DMS114 treated with DMSO at 0.1 percent for 48 hours (cell line): ENCODE results near the gene THAP7.
"Not testable (repeated sequence)": the region's sequence is repeated elsewhere in the genome, so short reads cannot be mapped to it uniquely, and the experiment has no call there.

ENCODE experiments used
- DNase-seq: peaks from one replicate; lab custom pipeline; 2025; ENCODE audit not compliant: unreplicated experiment; lab: John Stamatoyannopoulos, UW

The THAP7 gene

DNA sequence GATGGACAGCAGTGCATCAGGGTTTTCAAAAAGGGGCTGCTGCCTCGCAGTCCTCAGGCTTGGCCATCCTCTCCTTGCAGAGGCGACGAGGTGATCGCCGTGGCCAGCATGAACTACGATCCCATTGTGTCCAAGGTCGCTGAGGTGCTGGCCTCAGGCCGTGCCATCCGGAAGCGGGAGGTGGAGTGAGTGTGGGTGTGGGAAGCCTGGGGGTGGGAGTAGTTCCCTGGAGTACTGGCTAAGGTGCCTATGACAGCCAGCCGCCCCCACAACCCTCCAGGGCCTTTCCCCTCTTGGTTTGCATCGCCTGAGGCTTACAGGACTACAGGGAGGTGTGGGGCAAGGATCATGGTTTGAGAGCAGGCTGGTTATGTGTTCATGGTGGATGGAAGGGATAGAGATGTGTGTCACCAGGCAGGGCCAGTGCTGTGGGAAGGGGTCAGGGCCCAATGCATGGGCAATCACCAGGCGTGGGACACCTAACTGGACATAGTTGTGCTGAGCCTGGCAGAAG, 21.9 kb downstream of the THAP7 start:
- no peak for DNase-seq

DNA sequence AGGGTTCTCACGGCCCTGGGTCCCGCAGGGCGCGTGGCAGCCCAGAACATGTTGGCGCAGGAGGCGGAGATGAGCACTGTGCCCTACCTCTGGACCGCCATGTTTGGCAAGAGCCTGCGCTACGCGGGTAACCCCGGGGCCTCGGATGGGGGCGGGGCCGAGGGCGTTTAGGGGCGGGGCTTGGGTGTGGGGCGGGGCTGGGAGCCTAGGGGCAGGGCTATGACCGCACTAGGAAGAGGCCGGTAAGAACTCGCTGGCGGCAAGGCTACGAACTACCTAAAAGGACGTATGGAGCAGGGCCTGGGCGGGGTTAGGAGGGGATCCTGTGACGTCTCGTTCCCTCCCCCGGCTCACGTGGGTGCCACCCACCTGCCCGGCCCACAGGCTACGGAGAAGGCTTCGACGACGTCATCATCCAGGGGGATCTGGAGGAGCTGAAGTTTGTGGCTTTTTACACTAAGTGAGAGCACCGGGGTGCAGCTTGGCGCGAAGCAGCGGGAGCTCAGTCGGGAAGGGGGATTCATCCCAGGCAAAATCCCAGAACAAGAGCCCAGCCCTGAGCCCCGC, 22.6 kb downstream of the THAP7 start:
- DNase-seq: no peak

- DNase-seq: no peak
These were observed 23.5 kb downstream of the THAP7 start for GRCh38 chr22:20978419-20978818.

DNA sequence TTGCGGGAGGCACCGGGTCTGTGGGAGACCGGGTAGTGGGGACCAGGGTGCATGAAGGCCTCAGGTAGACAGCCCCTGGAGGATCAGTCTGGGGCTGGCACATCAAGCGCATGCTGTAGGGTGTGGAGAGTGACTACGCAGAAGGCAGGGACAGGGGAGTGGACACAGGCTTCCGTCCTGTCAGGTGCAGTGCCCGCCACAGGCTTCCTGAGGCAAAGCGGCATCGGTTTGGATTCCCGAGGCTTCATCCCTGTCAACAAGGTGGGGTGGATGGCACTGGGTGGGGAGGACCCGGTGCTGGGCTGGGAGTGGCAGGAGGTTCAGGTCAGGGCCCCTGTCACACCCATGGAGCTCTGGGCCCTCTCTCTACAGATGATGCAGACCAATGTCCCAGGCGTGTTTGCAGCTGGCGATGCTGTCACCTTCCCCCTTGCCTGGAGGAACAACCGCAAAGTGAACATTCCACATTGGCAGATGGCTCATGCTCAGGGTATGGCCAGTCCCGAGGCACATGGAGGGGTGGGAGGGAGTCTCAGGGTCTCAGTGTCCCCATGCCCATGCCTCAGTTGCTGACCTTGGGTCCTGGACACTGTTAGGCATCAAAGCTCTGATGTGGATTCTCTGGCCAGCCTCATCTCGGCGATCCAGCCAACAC, 24.3 kb downstream of the THAP7 start:
- no peak for DNase-seq

GRCh38 chr22:20977019-20977418, 24.9 kb downstream of the THAP7 start:
- DNase-seq: no peak

- DNase-seq: no peak
These were observed 25.5 kb downstream of the THAP7 start for GRCh38 chr22:20976291-20976877.

- no peak for DNase-seq
These were observed 26.2 kb downstream of the THAP7 start for GRCh38 chr22:20975541-20976290.

GRCh38 chr22:20974336-20974955, 27.5 kb downstream of the THAP7 start:
- DNase-seq: no peak

DNA sequence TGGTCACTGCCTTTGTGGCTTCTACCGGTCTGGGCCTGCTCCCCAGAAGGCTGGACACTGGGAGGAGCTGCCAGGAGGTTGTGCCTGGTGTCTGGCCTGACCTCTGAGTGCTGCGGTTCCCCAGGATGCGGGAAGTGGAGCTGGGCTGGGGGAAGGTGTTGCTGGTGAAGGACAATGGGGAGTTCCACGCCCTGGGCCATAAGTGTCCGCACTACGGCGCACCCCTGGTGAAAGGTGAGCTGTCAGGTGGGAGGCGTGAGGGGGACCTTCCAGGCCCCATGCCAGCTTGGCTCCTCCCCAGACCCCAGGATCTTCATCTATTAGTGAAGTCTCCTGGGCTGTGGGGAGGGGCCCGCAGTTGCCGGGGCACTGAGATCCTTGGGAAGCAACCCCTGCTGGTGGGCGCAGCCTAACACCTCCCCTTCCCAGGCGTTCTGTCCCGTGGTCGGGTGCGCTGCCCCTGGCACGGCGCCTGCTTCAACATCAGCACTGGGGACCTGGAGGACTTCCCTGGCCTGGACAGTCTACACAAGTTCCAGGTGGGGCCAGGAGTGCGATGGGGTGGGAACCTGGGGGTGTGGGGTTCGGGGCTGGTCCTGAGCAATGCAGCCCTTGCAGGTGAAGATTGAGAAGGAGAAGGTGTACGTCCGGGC, 28.2 kb downstream of the THAP7 start:
- no peak for DNase-seq

DNA sequence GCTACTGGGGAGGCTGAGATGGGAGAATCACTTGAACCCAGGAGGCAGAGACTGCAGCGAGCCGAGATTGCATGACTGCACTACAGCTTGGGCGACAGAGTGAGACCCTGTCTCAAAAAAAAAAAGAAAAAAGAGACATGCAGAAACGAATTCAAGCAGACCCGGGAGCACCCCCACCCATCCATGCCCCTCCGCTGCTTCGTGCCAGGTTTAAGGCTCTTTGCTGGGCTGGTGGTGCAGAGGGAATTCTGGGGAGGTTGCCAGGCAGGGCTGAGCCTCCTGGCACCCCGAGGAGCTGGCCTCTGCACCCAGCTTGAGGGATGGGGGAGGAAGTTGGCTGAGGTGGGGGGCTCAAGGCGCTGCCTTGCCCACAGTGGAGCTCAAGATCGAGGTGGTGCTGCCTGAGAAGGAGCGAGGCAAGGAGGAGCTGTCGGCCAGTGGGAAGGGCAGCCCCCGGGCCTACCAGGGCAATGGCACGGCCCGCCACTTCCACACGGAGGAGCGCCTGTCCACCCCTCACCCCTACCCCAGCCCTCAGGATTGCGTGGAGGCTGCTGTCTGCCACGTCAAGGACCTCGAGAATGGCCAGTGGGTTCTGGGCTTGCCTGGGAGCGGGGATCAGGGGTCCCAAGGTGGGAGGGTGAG, 28.9 kb downstream of the THAP7 start:
- DNase-seq: no peak

- DNase-seq: not testable (repeated sequence)
These were observed 29.8 kb downstream of the THAP7 start for GRCh38 chr22:20972014-20972694.

- no peak for DNase-seq
These were observed 30.8 kb downstream of the THAP7 start for GRCh38 chr22:20970939-20971657.

- DNase-seq: no peak
These were observed 33.5 kb downstream of the THAP7 start for GRCh38 chr22:20968281-20968977.

DNA sequence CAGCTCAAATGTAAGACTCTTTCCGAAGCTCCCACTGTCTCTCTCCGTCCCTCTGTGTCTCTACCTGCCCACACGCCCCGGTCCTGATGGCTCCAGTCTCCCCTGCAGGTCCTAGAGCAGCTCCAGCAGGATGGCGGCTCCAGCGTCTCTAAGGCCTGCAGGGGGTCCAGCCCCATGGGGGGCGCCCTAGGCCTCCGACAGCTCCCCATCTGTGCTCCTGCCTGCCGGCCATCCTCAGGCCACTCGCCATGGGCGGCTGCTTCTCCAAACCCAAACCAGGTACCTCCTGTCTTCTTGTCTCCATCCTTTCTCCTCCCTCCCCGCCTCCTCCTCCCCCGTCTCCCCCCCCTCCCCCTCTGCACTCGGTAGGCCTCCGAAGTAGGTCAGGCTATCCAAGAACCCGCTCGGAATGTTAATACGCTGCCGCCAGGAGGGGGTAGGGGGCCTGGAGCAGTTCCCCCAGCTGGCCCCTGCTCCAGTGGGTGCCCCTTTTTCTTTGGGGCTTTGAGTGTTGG, 34.2 kb downstream of the THAP7 start:
- no peak for DNase-seq

- no peak for DNase-seq
These were observed 34.8 kb downstream of the THAP7 start, which contains the start of gene AIFM3 for GRCh38 chr22:20966883-20967696. Gene AIFM3 (plus strand): TSS chr22:20967255. CDS start chr22:20967945, 690 bp downstream.

GRCh38 chr22:20965888-20966855, 35.7 kb downstream of the THAP7 start:
- DNase-seq: no peak
